NT2/D1 (cell line): ENCODE measurements around the gene CIITA.

Experiments
- DNase-seq: peaks from one replicate; pipeline ENCODE4 v3.0.0-alpha.2; 2011; ENCODE audit warnings: low read depth, low spot score
- H3K27me3 ChIP-seq: 2 replicates; pipeline ENCODE4 v1.6.0; 2011; ENCODE audit warnings: mild to moderate bottlenecking; ENCODE audit not compliant: insufficient read length, insufficient read depth
- H3K36me3 ChIP-seq: 2 replicates; pipeline ENCODE4 v1.6.1; 2011; ENCODE audit warnings: mild to moderate bottlenecking, low read length, mixed read lengths; ENCODE audit not compliant: insufficient read depth, insufficient read length
- H3K4me1 ChIP-seq: 2 replicates; pipeline ENCODE4 v1.5.1; 2011; ENCODE audit not compliant: insufficient read depth, insufficient read length
- H3K4me3 ChIP-seq: 2 replicates; pipeline ENCODE4 v1.5.1; 2011; ENCODE audit warnings: low read depth; ENCODE audit not compliant: insufficient read length
- H3K9ac ChIP-seq: 2 replicates; pipeline ENCODE4 v1.6.0; 2011; ENCODE audit warnings: low read depth; ENCODE audit not compliant: insufficient read length
- H3K9me3 ChIP-seq: 2 replicates; pipeline ENCODE4 v1.5.1; 2011; ENCODE audit warnings: mild to moderate bottlenecking, low read length; ENCODE audit not compliant: insufficient read depth
- SUZ12 ChIP-seq: IDR thresholded peaks from 2 replicates; pipeline ENCODE4 v1.6.1; 2011; ENCODE audit not compliant: insufficient read length, insufficient read depth; ENCODE audit errors: extremely low read depth
- YY1 ChIP-seq: IDR thresholded peaks from 2 replicates; pipeline ENCODE4 v1.6.1; 2011; ENCODE audit not compliant: insufficient read length, insufficient read depth
- ZNF274 ChIP-seq: IDR thresholded peaks from 2 replicates; pipeline ENCODE4 v1.6.1; 2011; ENCODE audit warnings: mild to moderate bottlenecking, low read depth, low read length

The CIITA gene

GRCh38 chr16:10878328-10878643 is 1.3 kb downstream of the CIITA start:
- Histone ChIP-seq H3K4me1 (peaks cover 3% of the 10 kb centered on the region), H3K9me3 (no peaks in the 10 kb centered on the region), H3K36me3 (no peaks in the 10 kb centered on the region), H3K9ac (no peak overlapping the region), H3K27me3 (peaks cover 37% of the 10 kb centered on the region), H3K4me3 (no peak overlapping the region)
- TF ChIP-seq SUZ12 (no peak), ZNF274 (no peak), YY1 (no peak)
- no peak for DNase-seq

GRCh38 chr16:10878644-10879501 is 1.9 kb downstream of the CIITA start:
- H3K27me3 ChIP-seq = peaks cover 33% of the 10 kb centered on the region
- H3K9ac ChIP-seq = no peak overlapping the region

GRCh38 chr16:10879681-10880589 is 2.9 kb downstream of the CIITA start:
- no peak for TF ChIP-seq SUZ12
- no peak for TF ChIP-seq ZNF274
- no peak for TF ChIP-seq YY1
- H3K27me3 ChIP-seq = peaks cover 33% of the 10 kb centered on the region
- no peak overlapping the region for H3K9ac ChIP-seq
- H3K4me1 ChIP-seq = peaks cover 3% of the 10 kb centered on the region
- H3K9me3 ChIP-seq = no peaks in the 10 kb centered on the region
- H3K4me3 ChIP-seq = no peak overlapping the region
- H3K36me3 ChIP-seq = no peaks in the 10 kb centered on the region
- no peak for DNase-seq

More at GRCh38 chr16:10878644-10879501, 1.9 kb downstream of the CIITA start:
- peaks cover 3% of the 10 kb centered on the region for H3K4me1 ChIP-seq
- no peak for DNase-seq
- no peaks in the 10 kb centered on the region for H3K36me3 ChIP-seq
- peak; percentile 43 for TF ChIP-seq SUZ12
- no peak for TF ChIP-seq ZNF274
- peak overlapping the region; percentile 19 for H3K4me3 ChIP-seq
- H3K9me3 ChIP-seq = no peaks in the 10 kb centered on the region

- Histone ChIP-seq H3K9ac (no peak overlapping the region), H3K27me3 (peaks cover 33% of the 10 kb centered on the region), H3K36me3 (no peaks in the 10 kb centered on the region), H3K9me3 (no peaks in the 10 kb centered on the region), H3K4me1 (peaks cover 3% of the 10 kb centered on the region), H3K4me3 (no peak overlapping the region)
- no peak for DNase-seq
- TF ChIP-seq SUZ12 (no peak), YY1 (no peak), ZNF274 (no peak)
Measured at GRCh38 chr16:10880594-10881452, 3.8 kb downstream of the CIITA start.

GRCh38 chr16:10881479-10882030 is 4.6 kb downstream of the CIITA start:
- H3K4me1 ChIP-seq = peaks cover 3% of the 10 kb centered on the region
- DNase-seq = no peak
- peaks cover 33% of the 10 kb centered on the region for H3K27me3 ChIP-seq
- TF ChIP-seq SUZ12 (no peak), ZNF274 (no peak), YY1 (no peak)
- H3K9me3 ChIP-seq = no peaks in the 10 kb centered on the region
- H3K36me3 ChIP-seq = no peaks in the 10 kb centered on the region
- H3K9ac ChIP-seq = no peak overlapping the region
- H3K4me3 ChIP-seq = no peak overlapping the region

GRCh38 chr16:10883004-10883403 is 6.0 kb downstream of the CIITA start:
- no peaks in the 10 kb centered on the region for H3K9me3 ChIP-seq
- DNase-seq = no peak
- H3K9ac ChIP-seq = no peak overlapping the region
- no peak overlapping the region for H3K4me3 ChIP-seq
- H3K36me3 ChIP-seq = no peaks in the 10 kb centered on the region
- peaks cover 25% of the 10 kb centered on the region for H3K27me3 ChIP-seq
- peaks cover 3% of the 10 kb centered on the region for H3K4me1 ChIP-seq
- TF ChIP-seq ZNF274 (no peak), YY1 (no peak), SUZ12 (no peak)
